Small intestine (tissue), 7 donors: Measurements from ENCODE around the gene THAP12. TPM values are rescaled to one million over a fixed set of nuclear protein-coding genes. Genes with fewer than 3 reads are reported as not detected.

Experiments used
- DNase-seq, 2 donors: peaks; one replicate each; pipeline versions ENCODE4 v3.0.0 to v3.0.0-alpha.2; 2013
- FAIRE-seq: peaks from 2 replicates; lab custom pipeline; 2012; peaks lifted over from hg19 to GRCh38; lab: Jason Lieb, UNC
- H3K27ac ChIP-seq, 3 donors: one replicate each; pipeline ENCODE4 v1.5.1; 2013; ENCODE audit warnings: low read length in 2 of 3, mild to moderate bottlenecking in 2 of 3, control low read depth in 1 of 3, inconsistent platforms in 1 of 3, low read depth in 1 of 3, moderate library complexity in 1 of 3
- H3K27me3 ChIP-seq, 3 donors: one replicate each; pipeline ENCODE4 v1.6.1; 2013; ENCODE audit warnings: low read length in 3 of 3, inconsistent platforms in 1 of 3; ENCODE audit not compliant: control insufficient read depth in 3 of 3, insufficient read depth in 3 of 3
- H3K36me3 ChIP-seq, 3 donors: one replicate each; pipeline ENCODE4 v1.6.1; 2013; ENCODE audit warnings: low read length in 3 of 3, inconsistent platforms in 1 of 3, low read depth in 1 of 3, mild to moderate bottlenecking in 1 of 3, moderate library complexity in 1 of 3; ENCODE audit not compliant: control insufficient read depth in 3 of 3, insufficient read depth in 2 of 3
- H3K4me1 ChIP-seq, 3 donors: one replicate each; pipeline ENCODE4 v1.6.1; 2013; ENCODE audit warnings: low read length in 2 of 3, inconsistent platforms in 1 of 3, low read depth in 1 of 3, mild to moderate bottlenecking in 1 of 3, moderate library complexity in 1 of 3; ENCODE audit not compliant: control insufficient read depth in 3 of 3, insufficient read depth in 2 of 3
- H3K4me3 ChIP-seq, 3 donors: one replicate each; pipeline ENCODE4 v1.5.1; 2013; ENCODE audit warnings: low read length in 3 of 3, control low read depth in 1 of 3, inconsistent platforms in 1 of 3, low read depth in 1 of 3, mild to moderate bottlenecking in 1 of 3, moderate library complexity in 1 of 3
- H3K9me3 ChIP-seq, 2 donors: one replicate each; pipeline ENCODE4 v1.6.1; 2013; ENCODE audit warnings: low read depth in 1 of 2, low read length in 1 of 2; ENCODE audit not compliant: control insufficient read depth in 2 of 2, insufficient read depth in 1 of 2
- WGBS, 3 donors: extraction: QIAGEN DNeasy Blood & Tissue Kit; methylation state at CpG; one replicate each; pipeline ENCODE4 v1.1.7; 2013; 5-methylcytosine and 5-hydroxymethylcytosine counted together
- polyA plus RNA-seq, 4 donors: library from polyadenylated mRNA; stranded (reverse) in 3 of 4; unstranded in 1 of 4; fragments of 200-250 nt in 3 of 4; fragments of 120-200 nt in 1 of 4; gene quantifications; one replicate each; pipeline versions ENCODE4 v1.2.1 to v1.2.3, GENCODE V29; 2013
- donor health status: healthy with polysubstance abuse.
- donor health status: control.
- donor health status: control.
- donor health status: Bipolar disorder and iron deficiency.
- donor health status: healthy.

Gene THAP12
- polyA plus RNA-seq, 4 donors: 24.3 to 45.2 (median 28.9) TPM

GRCh38 chr11:76314741-76315090 lies 66.2 kb downstream of the THAP12 start:
- 92 to 94% (median 93%) methylated on average over 4 of the region's 4 CpGs for WGBS, 3 donors
- H3K4me1 ChIP-seq: no peaks in the 10 kb centered on the region
- DNase-seq (no peak), FAIRE-seq (no peak)
- no peak overlapping the region for H3K4me3 ChIP-seq
- H3K36me3 ChIP-seq: no peaks in the 10 kb centered on the region
- no peak overlapping the region for H3K27ac ChIP-seq
- no peaks in the 10 kb centered on the region for H3K9me3 ChIP-seq
- H3K27me3 ChIP-seq: peaks cover 0 to 4% (median 0%) of the 10 kb centered on the region in 3 donors

GRCh38 chr11:76313913-76314740 lies 66.8 kb downstream of the THAP12 start:
- Histone ChIP-seq H3K4me1 (no peaks in the 10 kb centered on the region), H3K27ac (no peak overlapping the region), H3K27me3 (peaks cover 0 to 4% (median 0%) of the 10 kb centered on the region in 3 donors), H3K4me3 (no peak overlapping the region), H3K9me3 (no peaks in the 10 kb centered on the region), H3K36me3 (no peaks in the 10 kb centered on the region)
- FAIRE-seq: no peak
- 56 to 67% (median 63%) methylated on average over 15 of the region's 15 CpGs for WGBS, 3 donors
- no peak for DNase-seq

GRCh38 chr11:76313271-76313670 lies 67.7 kb downstream of the THAP12 start:
- DNase-seq (no peak), FAIRE-seq (no peak)
- Histone ChIP-seq H3K27me3 (peaks cover 0 to 4% (median 0%) of the 10 kb centered on the region in 3 donors), H3K36me3 (no peaks in the 10 kb centered on the region), H3K4me1 (peaks cover 0 to 1% (median 0%) of the 10 kb centered on the region in 3 donors), H3K9me3 (no peaks in the 10 kb centered on the region), H3K4me3 (no peak overlapping the region), H3K27ac (no peak overlapping the region)
- WGBS, 3 donors: 86 to 93% (median 90%) methylated on average over 3 of the region's 3 CpGs

- Histone ChIP-seq H3K27ac (no peak overlapping the region), H3K36me3 (no peaks in the 10 kb centered on the region), H3K9me3 (no peaks in the 10 kb centered on the region), H3K27me3 (peaks cover 0 to 2% (median 0%) of the 10 kb centered on the region in 3 donors), H3K4me1 (peaks cover 0 to 3% (median 0%) of the 10 kb centered on the region in 3 donors), H3K4me3 (no peak overlapping the region)
- 74 to 76% (median 75%) methylated on average over 13 of the region's 13 CpGs for WGBS, 3 donors
- no peak for FAIRE-seq
- DNase-seq: no peak
These were observed 69.9 kb downstream of the THAP12 start for GRCh38 chr11:76310832-76311595.

DNA sequence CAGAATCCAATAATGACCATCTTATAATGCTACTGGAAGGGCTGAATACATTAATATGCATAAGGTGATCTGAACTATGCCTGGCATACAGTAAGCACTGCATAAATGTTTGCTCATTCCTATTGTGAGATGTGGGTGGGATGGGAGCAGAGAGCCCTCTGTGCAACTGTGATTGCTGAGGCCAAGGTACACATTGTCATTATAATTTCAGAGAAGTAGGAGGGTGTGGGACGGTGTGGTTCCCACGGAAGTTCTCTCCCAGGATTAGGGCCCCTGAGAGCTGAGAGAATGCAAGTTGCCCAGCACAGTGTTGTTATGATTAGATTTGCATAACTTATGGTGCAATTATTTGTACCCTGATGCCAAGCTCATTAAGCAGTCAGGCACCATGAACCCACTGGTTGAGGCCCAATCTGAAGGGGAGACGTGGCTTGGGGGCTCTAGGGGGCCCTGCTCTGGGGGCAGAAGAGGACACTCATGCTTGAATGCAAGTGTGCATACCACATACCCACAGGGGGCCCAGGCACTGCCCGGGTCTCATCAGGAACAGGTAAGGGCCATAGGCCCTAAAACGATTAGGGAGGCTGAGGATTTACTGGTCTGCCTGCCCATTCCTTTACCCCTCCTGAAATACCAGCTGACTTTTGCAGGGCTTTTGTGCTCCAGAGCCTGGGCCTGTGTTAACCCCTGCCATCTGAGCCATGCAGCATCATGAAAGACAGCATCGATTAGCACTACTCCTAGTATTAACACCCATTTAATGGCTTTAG lies 72.8 kb downstream of the THAP12 start:
- 53 to 71% (median 67%) methylated on average over 6 of the region's 6 CpGs for WGBS, 3 donors
- Histone ChIP-seq H3K27ac (no peak overlapping the region), H3K4me3 (no peak overlapping the region), H3K9me3 (no peaks in the 10 kb centered on the region), H3K36me3 (no peaks in the 10 kb centered on the region), H3K27me3 (peaks cover 0 to 2% (median 0%) of the 10 kb centered on the region in 3 donors), H3K4me1 (peaks cover 0 to 3% (median 0%) of the 10 kb centered on the region in 3 donors)
- DNase-seq: peak in 1 of 2 donors; percentile 17
- no peak for FAIRE-seq

GRCh38 chr11:76307396-76307795 lies 73.5 kb downstream of the THAP12 start:
- Histone ChIP-seq H3K4me1 (peaks cover 0 to 3% (median 0%) of the 10 kb centered on the region in 3 donors), H3K36me3 (no peaks in the 10 kb centered on the region), H3K27ac (no peak overlapping the region), H3K9me3 (no peaks in the 10 kb centered on the region), H3K4me3 (no peak overlapping the region), H3K27me3 (peaks cover 0 to 2% (median 0%) of the 10 kb centered on the region in 3 donors)
- WGBS, 3 donors: 76 to 81% (median 80%) methylated on average over 9 of the region's 9 CpGs
- DNase-seq (no peak), FAIRE-seq (no peak)

DNA sequence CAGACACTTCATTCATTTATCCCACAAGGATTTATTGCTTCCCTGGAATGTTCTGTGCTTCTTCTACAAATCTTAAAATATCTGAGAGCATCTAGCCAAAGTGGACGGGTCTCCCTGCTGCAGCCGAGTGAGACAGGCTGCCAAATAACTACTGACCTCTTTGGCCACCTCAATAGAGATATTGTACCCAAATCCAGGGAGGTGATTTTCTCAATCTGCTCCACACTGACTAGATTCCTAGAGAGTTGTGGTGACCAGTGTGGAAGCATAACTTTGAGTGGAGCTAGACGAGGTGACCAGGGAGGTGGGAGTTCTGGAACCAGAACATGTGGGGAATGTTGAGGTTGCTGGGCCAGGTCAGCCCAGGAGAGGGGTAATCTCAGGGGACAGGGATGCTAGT lies 77.5 kb downstream of the THAP12 start:
- no peak for FAIRE-seq
- H3K27ac ChIP-seq: no peak overlapping the region
- no peak for DNase-seq
- no peaks in the 10 kb centered on the region for H3K27me3 ChIP-seq
- H3K36me3 ChIP-seq: no peaks in the 10 kb centered on the region
- 66 to 70% (median 67%) methylated on average over 3 of the region's 3 CpGs for WGBS, 3 donors
- H3K4me3 ChIP-seq: no peak overlapping the region
- H3K4me1 ChIP-seq: peaks cover 0 to 3% (median 0%) of the 10 kb centered on the region in 3 donors
- no peaks in the 10 kb centered on the region for H3K9me3 ChIP-seq

DNA sequence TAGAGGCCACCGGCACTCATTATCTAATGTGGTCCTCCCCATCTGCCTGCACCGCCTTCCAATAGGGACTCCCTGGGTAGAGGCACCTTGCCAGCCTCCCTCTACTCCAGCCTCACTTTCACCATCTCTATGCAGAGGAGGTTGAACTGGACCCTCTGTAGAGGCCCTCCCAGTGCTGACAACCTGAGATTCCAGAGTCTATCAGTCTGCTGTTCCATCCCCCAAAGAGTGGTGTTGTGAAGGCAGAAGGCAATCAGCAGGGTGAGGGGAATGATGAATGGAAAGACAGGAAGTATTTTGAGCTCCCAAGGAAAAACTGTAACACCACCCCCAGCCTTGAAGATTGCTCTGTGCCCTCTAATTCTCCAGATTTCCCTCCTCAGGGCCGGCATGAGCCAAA lies 77.9 kb downstream of the THAP12 start:
- Histone ChIP-seq H3K36me3 (no peaks in the 10 kb centered on the region), H3K27me3 (no peaks in the 10 kb centered on the region), H3K27ac (no peak overlapping the region), H3K4me3 (no peak overlapping the region), H3K9me3 (no peaks in the 10 kb centered on the region), H3K4me1 (no peaks in the 10 kb centered on the region)
- 65 to 83% (median 70%) methylated on average over 3 of the region's 3 CpGs for WGBS, 3 donors
- DNase-seq: no peak
- FAIRE-seq: no peak
